Liver (tissue), 3 donors: ENCODE data around the gene GALNT9.

ENCODE experiments used
- FOXA1 ChIP-seq: IDR thresholded peaks from 2 replicates; pipeline ENCODE4 v1.6.1; 2016; ENCODE audit warnings: antibody characterized with exemption
- GABPA ChIP-seq, 2 donors: IDR thresholded peaks in 1 of 2; conservative IDR thresholded peaks in 1 of 2; 2 replicates each; pipeline ENCODE4 v1.6.1; 2016; ENCODE audit warnings: antibody characterized with exemption in 2 of 2, mild to moderate bottlenecking in 1 of 2, moderate library complexity in 1 of 2
- HNF4G ChIP-seq: IDR thresholded peaks from 2 replicates; pipeline ENCODE4 v1.6.1; 2016; ENCODE audit warnings: antibody characterized with exemption
- JUND ChIP-seq, 2 donors: IDR thresholded peaks; 2 replicates each; pipeline ENCODE4 v1.6.1; 2016; ENCODE audit warnings: antibody characterized with exemption in 2 of 2
- NR2F2 ChIP-seq: IDR thresholded peaks from 2 replicates; pipeline ENCODE4 v1.6.1; 2016; ENCODE audit warnings: antibody characterized with exemption
- RAD21 ChIP-seq, 2 donors: IDR thresholded peaks; 2 replicates each; pipeline ENCODE4 v1.6.1; 2016; ENCODE audit warnings: antibody characterized with exemption in 2 of 2, mild to moderate bottlenecking in 2 of 2
- TAF1 ChIP-seq: conservative IDR thresholded peaks from 2 replicates; pipeline ENCODE4 v1.6.1; 2016; ENCODE audit warnings: antibody characterized with exemption, mild to moderate bottlenecking
- YY1 ChIP-seq: IDR thresholded peaks from 2 replicates; pipeline ENCODE4 v1.6.1; 2016; ENCODE audit warnings: antibody characterized with exemption, mild to moderate bottlenecking
- TF ChIP-seq, protein P1 (sequence below): fragments of 150-350 bp; IDR thresholded peaks from 2 replicates; pipeline ENCODE4 v1.5.1; 2017; ENCODE audit warnings: improper control_type of control experiment, low read depth, low read length; ENCODE audit not compliant: missing input control
- TF ChIP-seq, protein P2 (sequence below): IDR thresholded peaks from 2 replicates; pipeline ENCODE4 v1.6.1; 2016; ENCODE audit warnings: antibody characterized with exemption, mild to moderate bottlenecking
- TF ChIP-seq, protein P3 (sequence below): IDR thresholded peaks from 2 replicates; pipeline ENCODE4 v1.6.1; 2016; ENCODE audit warnings: antibody characterized with exemption
- TF ChIP-seq, protein P4 (sequence below): IDR thresholded peaks from 2 replicates; pipeline ENCODE4 v1.6.1; 2016; ENCODE audit warnings: antibody characterized with exemption
- TF ChIP-seq, protein P5 (sequence below): IDR thresholded peaks from 2 replicates; pipeline ENCODE4 v1.6.1; 2016; ENCODE audit warnings: antibody characterized with exemption
- donor health status: healthy.
- donor health status: healthy.

DNA sequence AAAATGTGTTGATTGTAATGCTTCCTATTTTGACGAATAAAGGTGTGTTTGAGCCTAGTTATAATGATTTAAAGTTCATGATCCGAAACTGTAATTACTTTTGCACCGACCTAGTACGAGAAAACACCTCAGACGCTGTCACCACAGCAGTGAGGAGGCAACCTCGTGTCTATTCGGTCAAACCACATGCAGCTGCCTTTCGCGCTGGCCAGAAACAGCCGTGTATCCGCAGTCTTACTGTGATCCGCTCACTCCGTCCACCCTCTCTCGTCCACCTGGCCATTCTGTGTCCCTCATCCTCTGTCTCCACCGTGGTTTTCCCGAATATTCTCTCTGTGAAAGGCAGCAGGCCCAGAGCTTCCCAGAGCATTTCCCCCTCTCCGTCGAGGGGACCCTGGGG is 118.1 kb downstream of the GALNT9 start:
- TF ChIP-seq, protein P1, sequence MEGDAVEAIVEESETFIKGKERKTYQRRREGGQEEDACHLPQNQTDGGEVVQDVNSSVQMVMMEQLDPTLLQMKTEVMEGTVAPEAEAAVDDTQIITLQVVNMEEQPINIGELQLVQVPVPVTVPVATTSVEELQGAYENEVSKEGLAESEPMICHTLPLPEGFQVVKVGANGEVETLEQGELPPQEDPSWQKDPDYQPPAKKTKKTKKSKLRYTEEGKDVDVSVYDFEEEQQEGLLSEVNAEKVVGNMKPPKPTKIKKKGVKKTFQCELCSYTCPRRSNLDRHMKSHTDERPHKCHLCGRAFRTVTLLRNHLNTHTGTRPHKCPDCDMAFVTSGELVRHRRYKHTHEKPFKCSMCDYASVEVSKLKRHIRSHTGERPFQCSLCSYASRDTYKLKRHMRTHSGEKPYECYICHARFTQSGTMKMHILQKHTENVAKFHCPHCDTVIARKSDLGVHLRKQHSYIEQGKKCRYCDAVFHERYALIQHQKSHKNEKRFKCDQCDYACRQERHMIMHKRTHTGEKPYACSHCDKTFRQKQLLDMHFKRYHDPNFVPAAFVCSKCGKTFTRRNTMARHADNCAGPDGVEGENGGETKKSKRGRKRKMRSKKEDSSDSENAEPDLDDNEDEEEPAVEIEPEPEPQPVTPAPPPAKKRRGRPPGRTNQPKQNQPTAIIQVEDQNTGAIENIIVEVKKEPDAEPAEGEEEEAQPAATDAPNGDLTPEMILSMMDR: no peak
- TF ChIP-seq YY1: no peak
- no peak for TF ChIP-seq GABPA (IDR thresholded peaks at IDR 0.05 in 1 of 2, conservative IDR thresholded peaks at IDR 0.05 in 1 of 2)
- TF ChIP-seq JUND (IDR thresholded peaks at IDR 0.05): no peak
- TF ChIP-seq RAD21 (IDR thresholded peaks at IDR 0.05): no peak
- no peak for TF ChIP-seq FOXA1
- TF ChIP-seq, protein P2, sequence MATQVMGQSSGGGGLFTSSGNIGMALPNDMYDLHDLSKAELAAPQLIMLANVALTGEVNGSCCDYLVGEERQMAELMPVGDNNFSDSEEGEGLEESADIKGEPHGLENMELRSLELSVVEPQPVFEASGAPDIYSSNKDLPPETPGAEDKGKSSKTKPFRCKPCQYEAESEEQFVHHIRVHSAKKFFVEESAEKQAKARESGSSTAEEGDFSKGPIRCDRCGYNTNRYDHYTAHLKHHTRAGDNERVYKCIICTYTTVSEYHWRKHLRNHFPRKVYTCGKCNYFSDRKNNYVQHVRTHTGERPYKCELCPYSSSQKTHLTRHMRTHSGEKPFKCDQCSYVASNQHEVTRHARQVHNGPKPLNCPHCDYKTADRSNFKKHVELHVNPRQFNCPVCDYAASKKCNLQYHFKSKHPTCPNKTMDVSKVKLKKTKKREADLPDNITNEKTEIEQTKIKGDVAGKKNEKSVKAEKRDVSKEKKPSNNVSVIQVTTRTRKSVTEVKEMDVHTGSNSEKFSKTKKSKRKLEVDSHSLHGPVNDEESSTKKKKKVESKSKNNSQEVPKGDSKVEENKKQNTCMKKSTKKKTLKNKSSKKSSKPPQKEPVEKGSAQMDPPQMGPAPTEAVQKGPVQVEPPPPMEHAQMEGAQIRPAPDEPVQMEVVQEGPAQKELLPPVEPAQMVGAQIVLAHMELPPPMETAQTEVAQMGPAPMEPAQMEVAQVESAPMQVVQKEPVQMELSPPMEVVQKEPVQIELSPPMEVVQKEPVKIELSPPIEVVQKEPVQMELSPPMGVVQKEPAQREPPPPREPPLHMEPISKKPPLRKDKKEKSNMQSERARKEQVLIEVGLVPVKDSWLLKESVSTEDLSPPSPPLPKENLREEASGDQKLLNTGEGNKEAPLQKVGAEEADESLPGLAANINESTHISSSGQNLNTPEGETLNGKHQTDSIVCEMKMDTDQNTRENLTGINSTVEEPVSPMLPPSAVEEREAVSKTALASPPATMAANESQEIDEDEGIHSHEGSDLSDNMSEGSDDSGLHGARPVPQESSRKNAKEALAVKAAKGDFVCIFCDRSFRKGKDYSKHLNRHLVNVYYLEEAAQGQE: no peak
- TF ChIP-seq, protein P3, sequence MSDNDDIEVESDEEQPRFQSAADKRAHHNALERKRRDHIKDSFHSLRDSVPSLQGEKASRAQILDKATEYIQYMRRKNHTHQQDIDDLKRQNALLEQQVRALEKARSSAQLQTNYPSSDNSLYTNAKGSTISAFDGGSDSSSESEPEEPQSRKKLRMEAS: no peak
- TF ChIP-seq HNF4G: no peak
- TF ChIP-seq, protein P4, sequence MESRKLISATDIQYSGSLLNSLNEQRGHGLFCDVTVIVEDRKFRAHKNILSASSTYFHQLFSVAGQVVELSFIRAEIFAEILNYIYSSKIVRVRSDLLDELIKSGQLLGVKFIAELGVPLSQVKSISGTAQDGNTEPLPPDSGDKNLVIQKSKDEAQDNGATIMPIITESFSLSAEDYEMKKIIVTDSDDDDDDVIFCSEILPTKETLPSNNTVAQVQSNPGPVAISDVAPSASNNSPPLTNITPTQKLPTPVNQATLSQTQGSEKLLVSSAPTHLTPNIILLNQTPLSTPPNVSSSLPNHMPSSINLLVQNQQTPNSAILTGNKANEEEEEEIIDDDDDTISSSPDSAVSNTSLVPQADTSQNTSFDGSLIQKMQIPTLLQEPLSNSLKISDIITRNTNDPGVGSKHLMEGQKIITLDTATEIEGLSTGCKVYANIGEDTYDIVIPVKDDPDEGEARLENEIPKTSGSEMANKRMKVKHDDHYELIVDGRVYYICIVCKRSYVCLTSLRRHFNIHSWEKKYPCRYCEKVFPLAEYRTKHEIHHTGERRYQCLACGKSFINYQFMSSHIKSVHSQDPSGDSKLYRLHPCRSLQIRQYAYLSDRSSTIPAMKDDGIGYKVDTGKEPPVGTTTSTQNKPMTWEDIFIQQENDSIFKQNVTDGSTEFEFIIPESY: no peak
- no peak for TF ChIP-seq NR2F2
- TF ChIP-seq, protein P5, sequence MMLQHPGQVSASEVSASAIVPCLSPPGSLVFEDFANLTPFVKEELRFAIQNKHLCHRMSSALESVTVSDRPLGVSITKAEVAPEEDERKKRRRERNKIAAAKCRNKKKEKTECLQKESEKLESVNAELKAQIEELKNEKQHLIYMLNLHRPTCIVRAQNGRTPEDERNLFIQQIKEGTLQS: no peak
- no peak for TF ChIP-seq TAF1
